ENCODE data around the gene RAB1A.
"Not testable (repeated sequence)": the region's sequence is repeated elsewhere in the genome, so short reads cannot be mapped to it uniquely, and the experiment has no call there.

RAB1A gene

DNA sequence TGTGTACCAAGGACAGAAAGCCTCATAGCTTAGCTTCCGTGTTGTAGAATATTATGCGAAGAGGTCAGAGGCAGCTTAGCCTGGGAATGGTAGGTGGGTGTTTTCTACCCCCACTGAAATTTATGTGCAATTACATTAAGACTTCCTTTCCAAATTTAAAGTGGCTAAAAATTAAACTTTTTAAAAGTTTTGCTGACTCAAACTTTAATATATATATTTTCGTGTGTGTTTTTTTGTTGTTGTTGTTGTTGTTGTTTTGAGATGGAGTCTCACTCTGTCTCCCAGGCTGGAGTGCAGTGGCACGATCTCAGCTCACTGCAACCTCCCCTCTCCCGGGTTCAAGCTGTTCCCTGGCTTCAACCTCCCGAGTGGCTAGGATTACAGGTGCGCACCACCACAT lies 4.3 kb upstream of the RAB1A start:
- DNase-seq = no peak

DNA sequence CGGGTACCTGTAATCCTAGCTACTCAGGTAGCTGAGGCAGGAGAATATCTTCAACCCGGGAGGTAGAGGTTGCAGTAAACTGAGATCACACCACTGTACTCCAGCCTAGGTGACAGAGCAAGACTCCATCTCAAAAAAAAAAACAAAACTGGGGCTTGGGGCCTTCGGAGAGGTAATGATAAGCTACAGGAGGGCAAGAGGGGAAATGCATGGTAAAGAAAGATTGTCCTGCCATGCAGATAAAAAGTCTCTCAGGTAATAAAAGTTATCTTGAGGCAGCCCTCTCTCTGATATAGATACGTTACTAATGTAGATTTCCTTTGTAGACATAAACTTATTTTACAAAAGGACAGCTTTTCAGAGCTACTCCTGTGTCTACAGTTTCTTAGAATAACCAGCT lies 3.7 kb upstream of the RAB1A start:
- DNase-seq = no peak

DNA sequence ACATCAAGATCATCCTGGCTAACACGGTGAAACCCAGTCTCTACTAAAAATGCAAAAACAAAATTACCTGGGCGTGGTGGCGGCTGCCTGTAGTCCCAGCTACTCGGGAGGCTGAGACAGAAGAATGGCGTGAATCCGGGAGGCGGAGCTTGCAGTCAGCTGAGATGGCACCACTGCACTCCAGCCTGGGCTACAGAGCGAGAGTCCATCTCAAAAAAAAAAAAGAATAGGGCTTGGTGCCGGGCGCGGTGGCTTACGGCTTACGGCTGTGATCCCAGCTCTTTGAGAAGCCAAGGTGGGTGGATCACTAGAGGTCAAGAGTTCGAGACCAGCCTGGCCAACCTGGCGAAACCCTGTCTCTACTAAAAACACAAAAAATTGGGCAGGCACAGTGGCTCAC lies 3.0 kb upstream of the RAB1A start:
- not testable (repeated sequence) for DNase-seq

DNA sequence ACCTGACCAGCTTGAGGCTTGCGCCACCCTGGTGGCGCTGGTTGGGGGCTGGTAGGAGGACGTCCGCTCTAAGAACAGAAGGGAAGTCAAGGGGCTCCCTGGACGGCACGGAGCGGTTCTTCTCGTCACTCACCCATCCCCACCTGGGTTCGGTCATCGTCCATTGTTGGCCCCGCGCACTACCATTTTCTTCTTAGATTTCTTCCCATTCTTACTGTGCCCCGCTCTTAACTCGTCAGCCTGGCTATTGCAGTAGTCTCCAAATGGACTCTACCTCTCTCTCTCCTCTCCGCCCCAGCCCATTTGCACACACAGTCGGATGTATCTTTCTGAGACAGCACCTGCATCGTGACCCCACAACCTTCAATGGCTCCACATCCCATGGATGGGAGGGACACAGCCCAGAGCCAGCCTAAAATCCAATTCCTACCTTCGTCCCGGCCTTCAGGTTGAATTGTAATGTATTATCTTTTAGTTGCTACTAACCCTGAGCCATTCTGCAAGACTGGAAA lies 814 bp upstream of the RAB1A start:
- no peak for DNase-seq

DNA sequence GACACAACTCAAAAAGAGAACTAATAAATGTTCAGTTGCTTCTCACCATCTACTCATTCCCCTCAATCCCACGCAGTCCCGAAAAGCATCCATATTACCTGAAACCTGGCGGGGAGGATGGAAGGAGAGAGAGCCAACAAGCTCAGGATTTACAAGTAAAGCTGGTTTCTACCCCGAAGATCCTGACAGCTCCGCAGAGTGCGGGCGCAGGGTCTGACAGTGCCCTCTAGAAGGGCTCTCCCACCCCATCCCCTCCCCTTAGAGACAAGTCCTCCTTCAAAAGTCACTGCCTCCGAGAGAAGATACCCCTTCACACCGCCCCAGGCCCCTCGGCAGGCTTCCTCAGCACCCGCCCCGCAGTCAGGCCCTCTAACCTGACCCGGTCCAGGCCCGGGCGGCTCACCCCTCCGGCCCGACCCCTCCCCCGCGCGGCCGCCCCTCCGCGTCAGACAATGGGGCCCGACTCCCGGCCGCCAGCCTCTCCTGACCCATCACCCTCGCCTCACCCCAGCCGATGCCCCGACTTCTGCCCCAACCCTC lies 550 bp downstream of the RAB1A start:
- DNase-seq = no peak

DNA sequence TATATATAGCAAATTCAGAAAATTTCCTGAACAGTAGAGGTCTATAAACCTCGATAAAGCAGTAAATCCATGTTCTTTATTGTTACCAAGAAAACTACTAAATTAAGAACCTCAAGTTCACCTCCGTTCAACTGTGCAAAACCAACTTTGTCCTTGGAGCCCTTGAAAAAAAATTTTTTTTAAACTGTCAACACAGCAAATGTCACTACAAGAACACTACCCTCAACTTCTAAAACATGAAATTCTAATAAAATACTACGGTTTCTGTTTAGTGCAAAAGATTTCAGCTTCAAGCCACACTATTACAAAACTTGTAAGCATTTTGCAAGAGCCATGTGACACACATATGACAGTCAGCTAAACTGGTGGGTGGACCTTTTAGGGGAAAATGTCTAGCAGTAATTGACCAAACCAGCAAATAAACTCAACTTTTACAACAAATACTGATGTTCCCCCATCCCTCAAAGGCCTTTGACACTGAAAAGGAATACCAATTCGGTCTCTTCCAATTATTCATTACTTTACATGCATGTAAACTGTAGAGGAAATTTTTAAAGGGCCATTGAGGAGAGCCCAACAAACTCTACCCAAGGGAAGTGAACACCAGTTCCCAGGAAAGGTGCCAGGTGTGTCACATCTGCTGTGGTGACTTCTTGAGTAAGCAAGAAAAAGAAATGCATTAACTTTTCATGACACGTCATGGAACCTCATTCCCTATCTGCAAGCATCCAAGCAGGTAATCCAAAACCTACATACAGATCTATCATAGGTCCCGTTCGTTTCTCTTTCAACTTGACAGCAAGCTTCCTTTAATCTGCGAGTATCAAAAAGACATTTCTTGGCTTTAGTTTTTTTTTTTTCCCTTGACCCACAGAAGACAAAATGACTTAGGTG lies 1.4 kb downstream of the RAB1A start:
- DNase-seq = no peak

DNA sequence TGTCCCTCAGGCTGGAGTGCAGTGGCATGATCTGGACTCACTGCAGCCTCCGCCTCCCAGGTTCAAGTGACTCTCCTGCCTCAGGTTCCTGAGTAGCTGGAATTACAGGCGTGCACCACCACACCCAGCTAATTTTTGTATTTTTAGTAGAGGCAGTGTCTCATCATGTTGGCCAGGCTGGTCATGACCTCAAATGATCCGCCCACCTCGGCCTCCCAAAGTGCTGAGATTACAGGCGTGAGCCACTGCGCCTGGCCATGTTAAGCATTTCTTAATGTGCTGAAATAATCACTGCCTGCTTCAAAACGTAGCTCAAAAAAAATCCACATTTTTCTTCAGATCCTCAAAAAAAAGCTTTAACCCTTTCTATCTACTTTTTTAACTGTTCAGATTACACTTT lies 4.4 kb downstream of the RAB1A start:
- not testable (repeated sequence) for DNase-seq

DNA sequence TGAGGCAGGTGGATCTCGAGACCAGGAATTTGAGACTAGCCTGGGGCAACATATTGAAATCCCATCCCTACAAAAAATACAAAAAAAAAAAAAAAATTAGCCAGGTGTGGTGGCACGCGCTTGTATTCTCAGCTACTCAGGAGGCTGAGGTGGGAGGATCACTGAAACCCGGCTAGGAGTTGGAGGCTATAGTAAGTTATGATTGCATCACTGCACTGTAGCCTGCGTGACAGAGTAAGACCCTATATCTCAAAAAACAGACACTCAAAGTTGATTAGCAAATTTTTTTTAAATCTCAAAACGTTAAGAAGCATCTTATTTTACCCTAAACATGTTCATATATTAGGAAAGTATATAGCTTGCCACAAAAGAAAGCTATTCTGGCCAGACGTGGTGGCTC lies 7.6 kb downstream of the RAB1A start:
- DNase-seq = no peak

DNA sequence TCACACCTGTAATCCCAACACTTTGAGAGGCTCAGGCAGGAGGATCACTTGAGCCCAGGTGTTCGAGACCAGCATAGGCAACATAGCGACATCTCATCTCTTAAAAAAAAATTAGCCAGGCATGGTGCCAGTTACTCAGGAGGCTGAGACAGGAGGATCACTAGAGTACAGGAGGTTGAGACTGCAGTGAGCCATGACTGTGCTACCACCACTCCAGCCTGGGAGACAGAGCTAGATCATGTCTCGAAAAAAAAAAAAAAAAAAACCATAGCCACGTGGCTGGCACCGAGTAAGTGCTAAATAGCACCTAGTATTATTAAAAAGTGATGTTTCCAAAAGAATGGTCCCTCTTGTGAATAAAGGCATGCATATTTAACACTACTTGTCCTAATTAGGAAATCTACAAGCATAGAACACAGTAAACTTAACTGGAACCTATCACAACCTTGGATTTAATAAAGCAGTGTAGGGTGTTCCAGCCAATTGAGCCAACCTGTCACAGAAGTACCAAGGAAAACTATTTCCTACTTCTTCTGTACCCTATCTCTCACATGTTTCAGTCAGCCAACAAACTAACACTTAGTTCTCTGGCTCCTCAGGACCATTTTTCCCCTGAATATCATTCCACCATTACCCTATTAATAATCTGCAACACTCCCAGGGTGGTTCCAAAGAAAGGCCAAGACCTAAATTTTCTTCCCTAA lies 8.8 kb downstream of the RAB1A start:
- DNase-seq = no peak

DNA sequence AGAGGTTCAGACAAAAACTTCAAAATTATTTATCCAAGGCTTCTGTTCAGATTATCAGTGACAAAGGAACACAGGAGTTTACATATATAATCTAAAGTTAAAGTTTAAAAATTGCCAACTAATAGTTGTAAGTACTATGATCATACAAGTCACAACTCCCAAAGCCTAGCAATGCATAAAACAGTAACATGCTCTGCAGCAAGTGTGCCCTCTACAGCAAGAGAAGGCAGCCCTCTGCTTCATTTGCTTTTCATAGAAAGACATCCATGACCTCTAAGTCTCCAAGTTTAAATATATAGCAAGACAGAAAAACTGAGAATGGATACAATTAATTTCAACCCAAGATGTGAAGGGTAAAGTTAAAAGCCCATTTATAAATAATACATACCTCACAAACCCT lies 13.3 kb downstream of the RAB1A start:
- DNase-seq = no peak

DNA sequence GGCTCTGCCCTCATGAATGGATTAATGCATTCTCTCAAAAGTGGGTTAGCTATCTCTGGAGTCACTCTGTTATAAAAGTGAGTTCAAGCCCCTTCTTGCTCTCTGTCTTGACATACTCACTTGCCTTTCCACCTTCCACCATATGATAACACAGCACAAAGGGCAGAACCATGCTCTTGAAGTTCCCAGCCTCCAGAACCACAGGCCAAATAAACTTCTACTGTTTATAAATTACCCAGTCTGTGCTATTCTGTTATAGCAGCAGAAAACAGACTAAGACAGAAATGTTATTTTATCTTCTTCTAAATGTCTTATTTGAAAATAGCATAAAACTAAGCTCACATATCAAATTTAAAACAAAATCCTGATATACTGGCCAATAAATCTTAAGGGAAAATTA lies 15.0 kb downstream of the RAB1A start:
- no peak for DNase-seq

DNA sequence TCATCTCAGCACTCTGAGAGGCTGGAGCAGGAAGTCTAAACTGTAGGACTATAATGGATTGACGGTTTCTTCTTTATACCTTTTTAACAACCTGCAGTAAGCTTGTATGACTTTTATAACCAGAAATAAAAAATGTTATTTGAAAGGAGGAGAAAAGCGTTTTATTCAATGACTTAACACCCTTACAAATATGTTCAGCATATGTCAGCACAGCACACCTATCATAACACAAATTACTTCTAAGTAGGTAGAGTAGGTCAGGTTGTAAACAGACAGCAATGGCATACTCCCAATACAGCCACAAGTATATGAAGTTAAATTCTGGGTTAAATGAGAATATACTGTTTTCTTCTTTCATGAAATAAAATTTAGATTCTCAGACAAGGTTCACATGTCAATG lies 16.1 kb downstream of the RAB1A start:
- no peak for DNase-seq

DNA sequence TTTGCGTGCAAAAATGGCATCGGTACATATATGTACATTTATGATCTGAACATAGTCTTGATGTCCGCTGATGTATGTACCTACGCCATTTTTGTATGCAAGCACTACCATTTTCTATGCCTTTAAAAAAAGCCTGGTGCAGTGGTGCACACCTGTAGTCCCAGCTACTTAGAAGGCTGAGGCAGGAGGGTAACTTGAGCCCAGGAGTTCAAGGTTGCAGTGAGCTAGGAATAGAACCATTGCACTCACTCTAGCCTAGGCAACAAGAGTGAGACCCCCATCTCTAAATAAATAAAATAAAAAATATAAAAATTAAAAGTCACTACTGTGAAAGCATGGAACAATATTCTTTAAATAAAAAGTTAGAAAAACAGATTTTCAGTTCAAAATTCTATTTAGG lies 16.7 kb downstream of the RAB1A start:
- no peak for DNase-seq

DNA sequence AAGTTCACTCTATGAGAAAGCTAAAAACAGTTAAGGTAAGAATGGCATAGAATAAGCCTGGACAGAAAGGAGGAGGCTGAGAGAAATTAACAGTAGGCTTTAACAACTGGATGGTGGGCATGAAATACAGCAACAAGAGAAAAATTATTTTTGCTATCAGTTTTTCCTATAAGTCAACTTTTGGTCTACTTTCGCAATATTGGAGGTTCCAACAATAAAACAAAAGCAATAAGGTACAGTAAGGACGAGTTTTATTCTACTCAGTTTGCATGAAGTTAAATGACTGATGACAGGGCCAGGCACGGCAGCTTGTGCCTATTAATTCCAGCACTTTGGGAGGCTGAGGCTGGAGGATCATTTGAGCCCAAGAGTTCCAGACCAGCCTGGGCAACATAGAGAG lies 17.3 kb downstream of the RAB1A start:
- DNase-seq = no peak

DNA sequence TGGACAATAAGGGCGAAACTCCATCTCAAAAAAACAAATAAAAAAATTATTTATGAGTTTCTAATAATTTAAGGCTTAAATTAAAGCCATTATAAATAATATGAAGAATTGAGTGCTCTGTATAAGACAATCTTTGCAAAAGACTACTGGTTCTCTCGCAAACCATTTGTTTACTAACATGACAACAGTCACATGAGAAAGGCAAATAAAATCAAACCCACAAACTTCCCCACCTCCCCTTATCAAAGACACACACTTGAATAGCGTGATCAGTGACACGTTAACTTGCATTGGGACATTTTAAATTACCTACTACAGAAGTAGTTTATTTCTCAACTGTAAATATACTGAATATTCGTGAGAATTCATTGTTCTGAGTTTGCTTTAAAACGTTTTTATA lies 21.1 kb downstream of the RAB1A start:
- no peak for DNase-seq

DNA sequence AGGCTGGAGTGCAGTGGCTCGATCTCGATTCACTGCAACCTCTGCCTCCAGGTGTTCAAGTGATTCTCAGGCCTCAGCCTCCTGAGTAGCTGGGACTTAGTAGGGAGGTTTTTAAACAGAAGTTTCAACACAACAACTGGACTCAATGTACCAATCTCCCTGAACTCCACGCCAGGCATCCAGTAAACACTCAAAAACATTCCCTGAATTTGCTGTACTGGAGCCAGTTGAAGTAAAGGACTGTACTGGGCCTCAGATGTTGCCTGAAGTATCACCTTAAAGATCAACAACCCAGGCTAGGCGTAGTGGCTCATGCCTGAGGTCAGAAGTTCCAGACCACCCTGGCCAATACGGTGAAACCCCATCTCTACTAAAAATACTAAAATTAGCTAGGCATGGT lies 22.4 kb downstream of the RAB1A start:
- no peak for DNase-seq

DNA sequence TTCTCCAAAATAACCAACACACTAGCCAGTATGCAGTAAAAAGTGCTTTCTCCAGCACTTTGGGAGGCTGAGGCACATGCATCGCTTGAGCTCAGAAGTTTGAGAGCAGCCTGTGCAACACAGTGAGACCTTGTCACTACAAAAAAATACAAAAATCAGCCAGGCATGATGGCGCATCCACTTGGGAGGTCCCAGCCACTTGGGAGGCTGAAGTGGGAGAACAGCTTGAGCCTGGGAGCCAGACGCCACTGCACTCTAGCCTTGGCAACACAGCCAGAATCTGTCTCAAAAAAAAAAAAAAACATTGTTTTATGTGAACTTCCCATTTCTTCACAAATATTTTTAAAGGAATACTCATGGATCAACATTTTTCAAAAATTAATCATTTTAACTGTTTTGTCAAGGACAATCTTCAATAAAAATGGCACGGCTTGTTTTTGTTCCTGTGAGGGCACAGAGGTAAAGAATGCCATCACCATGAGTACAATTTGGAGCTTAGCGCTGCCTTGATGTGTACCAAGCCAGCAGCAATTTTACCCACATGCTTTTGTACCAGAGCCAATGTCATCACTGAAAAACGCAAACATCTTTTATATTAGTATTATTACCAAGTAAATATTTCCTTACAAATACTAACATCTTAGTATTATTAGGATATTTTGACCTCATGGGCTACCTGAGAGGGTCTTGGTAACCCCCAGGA lies 26.7 kb downstream of the RAB1A start:
- no peak for DNase-seq

DNA sequence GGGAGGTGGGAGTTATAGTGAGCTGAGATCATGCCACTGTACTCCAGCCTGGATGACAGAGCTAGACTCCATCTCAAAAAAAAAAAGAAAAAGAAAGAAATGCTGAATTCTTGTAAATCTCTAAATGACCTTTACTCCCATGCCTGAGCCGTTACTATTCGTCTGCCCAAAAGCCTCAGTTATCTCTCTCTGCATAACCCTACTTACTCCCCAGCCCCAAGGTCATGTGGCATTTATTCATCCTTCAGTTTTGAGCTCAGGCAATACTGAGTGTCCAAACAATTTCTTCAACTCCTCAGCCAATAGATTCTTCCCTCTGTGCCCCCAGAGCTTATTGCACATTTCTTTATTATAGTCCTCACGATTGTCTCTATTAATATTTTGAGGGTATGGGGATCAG lies 28.8 kb downstream of the RAB1A start:
- DNase-seq = no peak

DNA sequence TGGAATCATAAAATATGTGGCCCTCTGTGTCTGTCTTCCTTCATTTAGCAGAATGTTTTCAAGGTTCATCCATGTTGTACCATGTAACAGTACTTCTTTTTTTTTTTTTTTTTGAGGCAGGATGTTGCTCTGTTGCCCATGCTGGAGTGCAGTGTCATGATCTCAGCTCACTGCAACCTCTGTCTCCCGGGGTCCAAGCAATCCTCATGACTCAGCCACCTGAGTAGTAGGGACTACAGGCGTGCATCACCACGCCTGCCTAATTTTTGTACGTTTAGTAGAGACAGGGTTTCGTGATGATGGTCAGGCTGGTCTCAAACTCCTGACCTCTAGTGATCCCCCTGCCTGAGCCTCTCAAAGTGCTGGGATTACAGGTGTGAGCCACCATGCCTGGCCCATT lies 31.2 kb downstream of the RAB1A start:
- no peak for DNase-seq

DNA sequence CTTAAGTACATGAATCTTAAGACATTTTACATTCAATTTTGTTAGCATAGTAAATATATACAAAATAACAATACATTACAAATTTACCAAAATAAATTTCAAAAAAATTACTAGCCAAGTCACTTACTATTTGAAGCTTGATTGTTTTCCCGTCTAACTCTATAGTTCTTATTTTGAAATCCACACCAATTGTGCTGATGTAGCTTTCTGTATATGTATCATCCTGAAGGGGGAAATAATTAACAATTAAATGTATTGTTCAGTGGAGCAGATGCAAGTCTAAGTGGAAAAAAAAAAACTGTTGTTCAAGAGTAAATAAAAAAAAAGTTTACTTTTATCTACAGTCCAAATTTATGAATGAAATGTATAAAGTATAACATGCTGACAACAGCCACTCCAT lies 32.1 kb downstream of the RAB1A start:
- DNase-seq = no peak

DNA sequence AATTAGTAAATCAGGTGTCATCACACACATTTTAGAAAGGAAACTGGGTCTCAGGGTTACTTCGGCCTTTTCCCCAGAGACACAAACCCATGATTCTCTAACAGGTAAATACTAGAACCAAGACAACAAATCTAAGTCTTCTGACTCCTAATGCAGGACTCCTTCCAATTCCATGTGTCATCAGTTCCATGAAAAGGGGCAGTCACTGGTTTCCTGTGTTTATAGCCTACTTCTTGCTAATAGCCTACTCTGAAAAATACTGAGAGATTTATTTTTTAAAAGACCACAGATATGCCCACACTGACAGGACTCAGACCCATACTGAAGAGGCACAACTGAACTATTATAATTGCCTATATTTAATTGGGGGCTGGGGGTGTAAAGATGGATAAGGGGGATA lies 33.0 kb downstream of the RAB1A start:
- DNase-seq = no peak

DNA sequence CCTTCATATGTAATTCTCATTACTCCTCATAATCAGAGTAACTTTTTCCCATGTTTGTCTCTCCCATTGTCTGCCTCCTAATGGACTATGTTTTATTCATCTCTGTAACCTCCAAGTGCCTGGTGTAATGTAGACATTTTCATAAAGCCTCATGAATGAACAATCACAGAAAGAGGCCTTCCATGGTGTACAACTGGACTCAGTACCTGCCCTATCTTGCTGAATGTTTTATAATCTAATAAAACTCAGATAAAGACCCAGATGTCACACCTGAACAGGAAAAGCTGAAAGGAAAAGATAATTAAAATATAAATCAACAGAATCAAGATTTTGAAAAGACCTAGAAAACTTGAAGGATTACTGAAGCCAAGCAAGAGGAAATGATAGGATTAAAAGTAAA lies 36.7 kb downstream of the RAB1A start:
- no peak for DNase-seq

DNA sequence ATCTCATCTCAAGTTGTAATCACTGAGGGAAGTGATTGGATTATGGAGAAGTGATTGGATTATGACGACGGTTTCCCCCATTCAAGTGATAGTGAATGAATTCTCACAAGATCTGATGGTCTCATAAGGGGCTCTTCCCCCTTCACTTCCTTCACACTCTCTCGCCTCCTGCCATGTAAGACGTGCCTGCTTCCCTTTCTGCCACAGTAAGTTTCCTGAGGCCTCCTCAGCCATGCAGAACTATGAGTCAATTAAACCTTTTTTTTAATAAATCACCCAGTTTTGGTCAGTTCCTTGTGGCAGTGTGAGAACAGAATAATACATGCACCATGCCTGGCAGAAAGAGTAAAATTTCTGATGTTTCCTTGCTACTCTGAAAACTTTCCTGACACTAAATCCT lies 37.1 kb downstream of the RAB1A start:
- no peak for DNase-seq

DNA sequence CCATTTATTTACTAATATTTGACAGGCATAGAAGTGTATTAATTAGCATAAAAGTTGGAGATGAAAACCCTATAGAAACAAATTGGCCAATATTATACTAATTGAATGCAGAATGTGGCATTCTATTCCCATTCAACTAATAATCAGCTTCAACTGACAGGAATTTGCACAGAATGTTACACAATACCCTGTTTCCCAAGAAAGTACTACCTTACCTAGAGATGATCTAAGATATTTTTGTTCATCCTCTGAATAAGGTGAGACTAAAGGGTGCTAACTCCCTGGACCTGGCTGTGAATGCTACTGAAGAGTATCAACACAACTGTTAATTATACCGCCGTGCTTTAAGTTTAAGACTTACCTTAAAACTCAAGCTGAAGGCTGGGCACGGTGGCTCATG lies 44.8 kb downstream of the RAB1A start:
- no peak for DNase-seq
